Measurements from ENCODE around the gene ZNF701.
"Not testable (repeated sequence)": the region's sequence is repeated elsewhere in the genome, so short reads cannot be mapped to it uniquely, and the experiment has no call there.

ZNF701 gene

DNA sequence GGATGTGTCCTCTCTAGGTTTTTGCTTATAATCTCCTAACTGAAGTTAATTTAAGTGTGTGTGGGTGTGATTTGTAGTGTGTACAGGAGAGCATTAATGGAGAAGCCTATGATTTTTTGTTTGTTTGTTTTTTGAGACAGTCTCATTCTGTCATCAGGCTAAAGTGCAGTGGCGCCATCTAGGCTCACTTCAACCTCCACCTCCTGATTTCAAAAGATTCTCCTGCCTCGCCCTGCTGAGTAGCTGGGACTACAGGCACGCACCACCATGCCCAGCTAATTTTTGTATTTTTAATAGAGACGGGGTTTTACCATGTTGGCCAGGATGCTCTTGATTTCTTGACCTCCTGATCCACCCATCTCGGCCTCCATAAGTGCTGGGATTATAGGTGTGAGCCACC is 20.6 kb downstream of the ZNF701 start:
- Histone ChIP-seq H3K36me3 (no peaks in the 10 kb centered on the region; the same call in 1 of the 2 replicates), H3K27ac (no peak overlapping the region), H3K4me3 (ENCODE audit: low read depth, low read length) (no peak overlapping the region), H3K9me3 (ENCODE audit: severe bottlenecking) (no peaks in the 10 kb centered on the region), H3K27me3 (ENCODE audit: insufficient read depth, low read depth, severe bottlenecking) (no peaks in the 10 kb centered on the region)
- peak; percentile 37 for DNase-seq
- TF ChIP-seq, protein P1, sequence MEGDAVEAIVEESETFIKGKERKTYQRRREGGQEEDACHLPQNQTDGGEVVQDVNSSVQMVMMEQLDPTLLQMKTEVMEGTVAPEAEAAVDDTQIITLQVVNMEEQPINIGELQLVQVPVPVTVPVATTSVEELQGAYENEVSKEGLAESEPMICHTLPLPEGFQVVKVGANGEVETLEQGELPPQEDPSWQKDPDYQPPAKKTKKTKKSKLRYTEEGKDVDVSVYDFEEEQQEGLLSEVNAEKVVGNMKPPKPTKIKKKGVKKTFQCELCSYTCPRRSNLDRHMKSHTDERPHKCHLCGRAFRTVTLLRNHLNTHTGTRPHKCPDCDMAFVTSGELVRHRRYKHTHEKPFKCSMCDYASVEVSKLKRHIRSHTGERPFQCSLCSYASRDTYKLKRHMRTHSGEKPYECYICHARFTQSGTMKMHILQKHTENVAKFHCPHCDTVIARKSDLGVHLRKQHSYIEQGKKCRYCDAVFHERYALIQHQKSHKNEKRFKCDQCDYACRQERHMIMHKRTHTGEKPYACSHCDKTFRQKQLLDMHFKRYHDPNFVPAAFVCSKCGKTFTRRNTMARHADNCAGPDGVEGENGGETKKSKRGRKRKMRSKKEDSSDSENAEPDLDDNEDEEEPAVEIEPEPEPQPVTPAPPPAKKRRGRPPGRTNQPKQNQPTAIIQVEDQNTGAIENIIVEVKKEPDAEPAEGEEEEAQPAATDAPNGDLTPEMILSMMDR (IDR thresholded peaks at IDR 0.05; ENCODE audit: low read depth, low read length), result peak; percentile 46

DNA sequence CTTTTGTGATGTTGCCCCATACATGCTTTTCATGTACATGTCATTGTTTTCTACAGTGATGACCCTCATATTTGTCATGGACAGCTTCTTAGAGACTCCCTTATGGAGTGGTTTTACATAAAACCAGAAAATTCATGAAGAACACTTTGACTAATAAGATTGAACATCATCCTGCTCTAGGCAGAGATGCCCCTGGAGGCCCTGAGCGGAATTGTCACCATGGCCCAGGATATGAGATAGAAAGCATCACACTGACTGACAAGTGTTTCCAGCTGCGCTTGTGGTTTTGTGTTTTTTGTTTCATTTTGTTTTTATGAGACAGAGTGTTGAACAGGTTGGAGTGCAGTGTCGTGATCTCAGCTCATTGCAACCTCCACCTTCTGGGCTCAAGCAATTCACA is 22.2 kb downstream of the ZNF701 start:
- Histone ChIP-seq H3K27me3 (ENCODE audit: insufficient read depth, low read depth, severe bottlenecking) (no peaks in the 10 kb centered on the region), H3K4me3 (ENCODE audit: low read depth, low read length) (no peak overlapping the region), H3K9me3 (ENCODE audit: severe bottlenecking) (peaks cover under 1% of the 10 kb centered on the region), H3K27ac (no peak overlapping the region), H3K36me3 (peaks cover 7% of the 10 kb centered on the region)
- no peak for DNase-seq
- TF ChIP-seq, protein P1 (IDR thresholded peaks at IDR 0.05; ENCODE audit: low read depth, low read length), result no peak

DNA sequence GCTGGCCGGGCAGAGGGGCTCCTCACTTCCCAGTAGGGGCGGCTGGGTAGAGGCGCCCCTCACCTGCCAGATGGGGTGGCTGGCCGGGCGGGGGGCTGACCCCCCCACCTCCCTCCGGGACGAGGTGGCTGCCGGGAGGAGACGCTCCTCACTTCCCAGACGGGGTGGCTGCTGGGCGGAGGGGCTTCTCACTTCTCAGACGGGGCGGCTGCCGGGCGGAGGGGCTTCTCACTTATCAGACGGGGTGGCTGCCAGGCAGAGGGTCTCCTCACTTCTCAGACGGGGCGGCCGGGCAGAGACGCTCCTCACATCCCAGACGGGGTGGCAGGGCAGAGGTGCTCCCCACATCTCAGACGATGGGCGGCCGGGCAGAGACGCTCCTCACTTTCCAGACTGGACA is 23.4 kb downstream of the ZNF701 start:
- not testable (repeated sequence) for H3K4me3 ChIP-seq (ENCODE audit: low read depth, low read length); H3K9me3 ChIP-seq (ENCODE audit: severe bottlenecking); H3K27ac ChIP-seq; DNase-seq; H3K36me3 ChIP-seq; H3K27me3 ChIP-seq (ENCODE audit: insufficient read depth, low read depth, severe bottlenecking)

DNA sequence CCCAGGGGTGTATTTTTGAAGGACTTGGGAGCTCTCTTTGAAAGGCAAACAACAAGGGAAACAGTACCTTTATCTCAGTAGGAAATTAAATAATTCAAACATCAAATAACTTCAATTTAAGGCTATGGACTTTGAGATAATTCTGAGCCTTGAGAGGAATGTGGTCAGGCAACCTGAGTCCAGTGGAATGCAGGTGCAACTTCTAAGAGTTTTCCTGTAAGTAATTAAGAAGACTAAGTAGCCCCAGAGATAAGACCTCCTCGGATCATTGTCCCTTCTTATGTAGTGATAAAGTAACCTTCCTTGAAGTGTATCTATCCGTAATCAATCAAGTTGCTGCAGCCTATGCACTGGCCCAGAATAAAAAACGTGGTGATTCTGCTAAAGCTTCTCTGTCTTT is 29.2 kb downstream of the ZNF701 start:
- no peak overlapping the region for H3K27ac ChIP-seq
- no peaks in the 10 kb centered on the region for H3K27me3 ChIP-seq (ENCODE audit: insufficient read depth, low read depth, severe bottlenecking)
- TF ChIP-seq, protein P1 (IDR thresholded peaks at IDR 0.05; ENCODE audit: low read depth, low read length), result no peak
- no peak for DNase-seq
- peaks cover 7% of the 10 kb centered on the region for H3K36me3 ChIP-seq
- H3K9me3 ChIP-seq (ENCODE audit: severe bottlenecking), result peaks cover 7% of the 10 kb centered on the region
- no peak overlapping the region for H3K4me3 ChIP-seq (ENCODE audit: low read depth, low read length)

DNA sequence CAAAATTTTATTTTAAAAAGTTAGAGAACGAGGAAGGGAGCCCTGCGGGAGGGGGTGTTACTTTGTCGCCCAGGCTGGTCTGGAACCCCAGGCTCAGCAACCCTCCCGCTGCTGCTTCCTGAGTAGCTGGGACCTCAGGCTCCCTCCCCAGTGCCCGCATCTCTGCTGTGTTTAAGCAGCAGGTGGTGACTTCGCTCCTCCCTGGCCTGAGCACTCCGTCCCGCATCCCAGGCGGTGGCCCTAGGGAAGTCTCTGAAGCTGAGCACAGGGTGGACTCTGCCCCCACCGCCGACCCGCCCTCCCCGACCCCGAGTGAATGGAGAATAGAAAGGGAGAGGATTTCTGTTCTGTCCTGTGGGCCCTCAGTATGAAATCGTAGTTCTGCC is 30.5 kb downstream of the ZNF701 start:
- H3K9me3 ChIP-seq (ENCODE audit: severe bottlenecking), result peaks cover 7% of the 10 kb centered on the region
- H3K36me3 ChIP-seq, result peaks cover 7% of the 10 kb centered on the region
- no peaks in the 10 kb centered on the region for H3K27me3 ChIP-seq (ENCODE audit: insufficient read depth, low read depth, severe bottlenecking)
- TF ChIP-seq, protein P1 (IDR thresholded peaks at IDR 0.05; ENCODE audit: low read depth, low read length), result no peak
- H3K27ac ChIP-seq, result peak overlapping the region; percentile 40; the same call in 1 of the 2 replicates
- DNase-seq, result peak; percentile 54
- H3K4me3 ChIP-seq (ENCODE audit: low read depth, low read length), result peak overlapping the region; percentile 57

DNA sequence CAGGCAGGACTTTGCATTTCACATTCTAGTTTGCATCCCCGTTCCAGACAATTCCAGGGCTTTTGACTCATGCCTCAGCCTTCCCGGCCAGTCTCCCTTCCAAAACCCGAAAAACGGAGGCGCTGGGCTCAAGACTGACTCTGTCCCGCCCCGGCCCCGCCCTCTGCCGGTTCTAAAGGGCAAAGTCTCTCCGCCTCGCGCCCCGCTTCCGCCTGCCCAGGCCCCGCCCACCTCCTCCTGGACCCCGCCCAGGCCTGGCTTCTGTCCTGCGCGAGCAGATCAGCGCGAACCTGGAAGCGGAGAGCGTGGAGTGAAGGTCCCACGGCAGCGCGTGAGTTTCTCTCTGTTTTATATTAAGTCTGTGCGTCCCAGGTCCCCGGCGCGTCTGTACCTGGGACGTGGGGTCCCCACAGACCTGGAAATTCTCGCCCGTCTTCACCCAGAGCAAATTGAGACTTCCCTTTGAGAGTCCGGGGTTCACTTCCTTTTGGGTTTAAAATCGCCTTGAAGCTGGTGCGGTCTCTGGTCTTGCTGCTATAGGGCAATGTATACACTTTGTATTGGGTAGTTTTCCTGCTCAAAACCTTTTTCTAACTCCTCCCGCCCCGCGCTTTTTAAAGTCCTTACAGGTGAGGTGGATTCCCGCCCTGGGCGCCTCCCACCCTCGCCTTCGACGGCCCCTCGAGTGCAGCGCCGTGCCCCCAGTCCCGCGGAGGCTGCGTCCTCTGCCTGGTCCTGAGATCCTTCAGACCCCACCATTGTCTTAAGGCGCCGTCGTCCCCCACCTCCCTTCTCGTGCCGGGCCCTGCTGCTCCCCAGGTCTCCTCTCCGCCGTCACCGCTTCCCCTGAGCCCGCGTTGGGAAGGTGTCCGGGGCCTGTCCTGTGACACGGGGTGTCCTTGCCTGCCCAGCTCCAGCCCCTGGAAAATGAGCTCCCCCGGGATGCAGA is 31.2 kb downstream of the ZNF701 start:
- Histone ChIP-seq H3K4me3 (ENCODE audit: low read depth, low read length) (peak overlapping the region; percentile 57), H3K27me3 (ENCODE audit: insufficient read depth, low read depth, severe bottlenecking) (no peaks in the 10 kb centered on the region), H3K36me3 (peaks cover 6% of the 10 kb centered on the region), H3K9me3 (ENCODE audit: severe bottlenecking) (peaks cover 7% of the 10 kb centered on the region), H3K27ac (peak overlapping the region; percentile 74)
- peak; percentile 94 for DNase-seq
- TF ChIP-seq, protein P1 (IDR thresholded peaks at IDR 0.05; ENCODE audit: low read depth, low read length), result 0 out of 2 replicates have a peak, but pooled peaks have one; percentile 11

DNA sequence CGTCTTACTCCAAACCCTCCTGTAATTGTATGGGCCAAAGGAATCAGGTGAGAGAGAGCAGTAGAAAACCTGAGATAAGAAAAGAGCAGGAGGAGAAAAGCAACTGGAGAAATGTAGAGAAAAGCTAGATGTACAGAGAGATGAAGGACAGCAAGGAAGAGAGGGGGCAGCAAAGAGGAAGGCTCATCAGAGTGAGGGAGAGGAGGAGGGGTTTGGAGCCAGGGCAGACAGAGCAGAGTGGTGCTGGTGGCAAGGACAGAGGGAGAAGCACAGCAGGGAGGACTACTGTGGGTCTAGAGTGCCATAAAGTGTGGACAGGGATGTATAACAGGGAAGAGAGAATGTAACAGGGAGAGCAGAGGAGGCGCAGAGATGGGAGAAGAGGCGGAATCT is 31.9 kb downstream of the ZNF701 start:
- H3K4me3 ChIP-seq (ENCODE audit: low read depth, low read length), result peak overlapping the region; percentile 57
- not testable (repeated sequence) for H3K27me3 ChIP-seq (ENCODE audit: insufficient read depth, low read depth, severe bottlenecking); H3K36me3 ChIP-seq; H3K9me3 ChIP-seq (ENCODE audit: severe bottlenecking); H3K27ac ChIP-seq
- peak; percentile 33 for DNase-seq

Measured in WERI-Rb-1 (cell line).